ENCODE data around the gene RFX7. TPM values are rescaled to one million over a fixed set of nuclear protein-coding genes. Genes with fewer than 3 reads are reported as not detected.

Gene RFX7
- total RNA-seq, 1 donor from 2014 or later, result 39.2 TPM

- TF ChIP-seq, protein P1, sequence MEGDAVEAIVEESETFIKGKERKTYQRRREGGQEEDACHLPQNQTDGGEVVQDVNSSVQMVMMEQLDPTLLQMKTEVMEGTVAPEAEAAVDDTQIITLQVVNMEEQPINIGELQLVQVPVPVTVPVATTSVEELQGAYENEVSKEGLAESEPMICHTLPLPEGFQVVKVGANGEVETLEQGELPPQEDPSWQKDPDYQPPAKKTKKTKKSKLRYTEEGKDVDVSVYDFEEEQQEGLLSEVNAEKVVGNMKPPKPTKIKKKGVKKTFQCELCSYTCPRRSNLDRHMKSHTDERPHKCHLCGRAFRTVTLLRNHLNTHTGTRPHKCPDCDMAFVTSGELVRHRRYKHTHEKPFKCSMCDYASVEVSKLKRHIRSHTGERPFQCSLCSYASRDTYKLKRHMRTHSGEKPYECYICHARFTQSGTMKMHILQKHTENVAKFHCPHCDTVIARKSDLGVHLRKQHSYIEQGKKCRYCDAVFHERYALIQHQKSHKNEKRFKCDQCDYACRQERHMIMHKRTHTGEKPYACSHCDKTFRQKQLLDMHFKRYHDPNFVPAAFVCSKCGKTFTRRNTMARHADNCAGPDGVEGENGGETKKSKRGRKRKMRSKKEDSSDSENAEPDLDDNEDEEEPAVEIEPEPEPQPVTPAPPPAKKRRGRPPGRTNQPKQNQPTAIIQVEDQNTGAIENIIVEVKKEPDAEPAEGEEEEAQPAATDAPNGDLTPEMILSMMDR (conservative IDR thresholded peaks at IDR 0.05), result no peak
- peaks cover 8% of the 10 kb centered on the region for H3K4me1 Mint-ChIP-seq (ENCODE audit: unreplicated experiment)
- H3K4me3 Mint-ChIP-seq, result no peak overlapping the region
- peaks cover 11% of the 10 kb centered on the region for H3K9me3 Mint-ChIP-seq
- no peaks in the 10 kb centered on the region for H3K27me3 Mint-ChIP-seq
- no peak overlapping the region for H3K27ac Mint-ChIP-seq
- peaks cover 23% of the 10 kb centered on the region for H3K36me3 Mint-ChIP-seq
- DNase-seq (ENCODE audit: extremely low spot score, unreplicated experiment), result no peak
These were observed 41.0 kb downstream of the RFX7 start for GRCh38 chr15:56202701-56203100.

DNA sequence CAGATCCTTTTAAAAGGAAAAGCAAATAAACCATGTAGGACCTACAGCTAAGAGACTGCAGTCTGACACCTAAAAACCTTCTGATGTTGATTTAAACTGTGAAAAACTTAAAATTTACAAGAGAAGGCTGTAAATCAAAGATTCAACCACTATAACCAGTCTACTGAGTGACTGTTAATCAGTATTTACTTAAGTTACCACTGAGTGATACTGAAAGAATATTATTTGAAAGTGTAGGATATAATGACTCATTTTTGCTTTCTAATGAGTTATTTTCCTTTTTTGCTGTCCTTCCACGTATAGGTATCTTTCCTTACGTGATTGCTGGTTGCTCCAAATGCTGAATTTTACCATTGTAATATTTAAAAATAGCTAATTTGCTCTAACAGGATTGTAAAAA lies 44.6 kb downstream of the RFX7 start:
- no peak overlapping the region for H3K4me3 Mint-ChIP-seq
- H3K36me3 Mint-ChIP-seq, result peaks cover 12% of the 10 kb centered on the region
- DNase-seq (ENCODE audit: extremely low spot score, unreplicated experiment), result no peak
- H3K9me3 Mint-ChIP-seq, result no peaks in the 10 kb centered on the region
- no peaks in the 10 kb centered on the region for H3K27me3 Mint-ChIP-seq
- TF ChIP-seq, protein P1 (conservative IDR thresholded peaks at IDR 0.05), result no peak
- H3K27ac Mint-ChIP-seq, result no peak overlapping the region
- H3K4me1 Mint-ChIP-seq (ENCODE audit: unreplicated experiment), result no peaks in the 10 kb centered on the region

- no peak for DNase-seq (ENCODE audit: extremely low spot score, unreplicated experiment)
- TF ChIP-seq, protein P1 (conservative IDR thresholded peaks at IDR 0.05), result no peak
- no peaks in the 10 kb centered on the region for H3K4me1 Mint-ChIP-seq (ENCODE audit: unreplicated experiment)
- no peaks in the 10 kb centered on the region for H3K27me3 Mint-ChIP-seq
- H3K36me3 Mint-ChIP-seq, result peaks cover 10% of the 10 kb centered on the region
- no peaks in the 10 kb centered on the region for H3K9me3 Mint-ChIP-seq
- H3K27ac Mint-ChIP-seq, result no peak overlapping the region
- no peak overlapping the region for H3K4me3 Mint-ChIP-seq
These were observed 49.6 kb downstream of the RFX7 start for GRCh38 chr15:56194035-56194434.

- H3K27me3 Mint-ChIP-seq, result no peaks in the 10 kb centered on the region
- TF ChIP-seq, protein P1 (conservative IDR thresholded peaks at IDR 0.05), result no peak
- H3K4me1 Mint-ChIP-seq (ENCODE audit: unreplicated experiment), result peaks cover 5% of the 10 kb centered on the region
- H3K9me3 Mint-ChIP-seq, result no peaks in the 10 kb centered on the region
- H3K27ac Mint-ChIP-seq, result no peak overlapping the region
- H3K36me3 Mint-ChIP-seq, result peaks cover 6% of the 10 kb centered on the region
- DNase-seq (ENCODE audit: extremely low spot score, unreplicated experiment), result no peak
- H3K4me3 Mint-ChIP-seq, result no peak overlapping the region
These were observed 50.8 kb downstream of the RFX7 start for GRCh38 chr15:56192659-56193442.

DNA sequence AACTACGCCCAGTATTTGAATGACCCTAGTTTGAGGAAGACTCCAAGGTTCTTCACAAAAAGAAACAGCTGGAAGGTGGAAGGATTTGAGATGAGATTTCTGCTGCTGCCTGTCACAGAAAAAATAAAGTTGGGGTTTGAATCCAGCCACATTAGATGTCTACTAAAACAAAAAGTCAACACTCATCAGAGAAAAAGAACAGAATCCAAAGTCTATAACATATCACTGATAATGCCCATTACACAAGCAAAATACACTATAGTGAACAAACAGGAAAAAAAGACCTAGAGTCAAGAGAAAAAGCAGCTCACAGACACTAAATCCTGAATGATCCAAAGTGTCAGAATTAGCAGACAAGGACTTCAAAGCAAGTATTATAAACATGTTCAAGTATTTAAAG lies 56.0 kb downstream of the RFX7 start:
- H3K9me3 Mint-ChIP-seq, result no peaks in the 10 kb centered on the region
- TF ChIP-seq, protein P1 (conservative IDR thresholded peaks at IDR 0.05), result no peak
- no peaks in the 10 kb centered on the region for H3K27me3 Mint-ChIP-seq
- H3K27ac Mint-ChIP-seq, result peak overlapping the region; percentile 1
- H3K4me3 Mint-ChIP-seq, result no peak overlapping the region
- H3K36me3 Mint-ChIP-seq, result peaks cover 6% of the 10 kb centered on the region
- H3K4me1 Mint-ChIP-seq (ENCODE audit: unreplicated experiment), result peaks cover 10% of the 10 kb centered on the region
- DNase-seq (ENCODE audit: extremely low spot score, unreplicated experiment), result no peak

All from type B pancreatic cell (in vitro differentiated cells).